HCT116 (cell line): ENCODE results near the gene CNN3. TPM values are rescaled to one million over a fixed set of nuclear protein-coding genes. Genes with fewer than 3 reads are reported as not detected.

ENCODE experiments used
- ATAC-seq: fragments of 200-7000 bp; cut with Tn5 transposase; 2 replicates; pipeline ENCODE4 v1.9.1; 2020; ENCODE audit warnings: mild to moderate bottlenecking, moderate library complexity
- BruUV-seq: library from RNA; stranded (reverse); fragments of 400-500 nt; replicated peaks from 2 replicates; lab custom pipeline; 2021; lab: Mats Ljungman, UMichigan
- CTCF ChIA-PET: fragments of 300-600 bp; sonication (Branson Sonifier 250); formaldehyde crosslinking; loops from one replicate; lab custom pipeline; 2021; ENCODE audit warnings: antibody characterized with exemption; lab: Charles Lee
- POLR2A ChIA-PET: fragments of 300-600, 350-600 bp; sonication (Branson Sonifier 250); formaldehyde crosslinking; loops from one replicate; lab custom pipeline; 2021; ENCODE audit warnings: antibody characterized with exemption; lab: Charles Lee
- RAD21 ChIA-PET, 2 experiments: fragments of 300-600 bp; sonication (Branson Sonifier 250); formaldehyde crosslinking; loops; one replicate each; lab custom pipeline; 2023; ENCODE audit warnings: low total read pairs in 2 of 2; ENCODE audit not compliant: uncharacterized antibody in 2 of 2, unreplicated experiment in 2 of 2, low non-redundant PET in 1 of 2; lab: Charles Lee
- DNase-seq: peaks from one replicate; pipeline ENCODE4 v3.0.0-alpha.2; 2010; ENCODE audit warnings: low read depth, low spot score
- H2AFZ ChIP-seq: fragments of 200-600 bp; shearing (Covaris generic), sonication (generic); 2 replicates; pipeline ENCODE4 v1.6.1; 2017; ENCODE audit warnings: low read depth, mixed run types, mixed read lengths, antibody characterized with exemption, low read length; ENCODE audit not compliant: poor library complexity, severe bottlenecking
- H3K27ac ChIP-seq: 2 replicates; pipeline ENCODE4 v1.5.1; 2012; ENCODE audit warnings: low read depth, low read length
- H3K27me3 ChIP-seq: fragments of 200-600 bp; sonication (generic); 2 replicates; pipeline ENCODE4 v1.6.1; 2016; ENCODE audit warnings: mixed run types, low read length, mixed read lengths; ENCODE audit not compliant: insufficient read depth
- H3K36me3 ChIP-seq, 2 experiments: fragments of 200-500 bp in 1 of 2; fragments of 200-600 bp in 1 of 2; sonication (Bioruptor generic) in 1 of 2; sonication (generic) in 1 of 2; 2 replicates each; pipeline versions ENCODE4 v1.5.1 to v1.6.1; 2014 to 2016; ENCODE audit warnings: low read length in 2 of 2, inconsistent platforms in 1 of 2, mixed read lengths in 1 of 2, mixed run types in 1 of 2; ENCODE audit not compliant: insufficient read depth in 2 of 2, control insufficient read depth in 1 of 2
- H3K4me1 ChIP-seq, 2 experiments: fragments of 200-600 bp in 1 of 2; sonication (generic) in 1 of 2; 2 replicates each; pipeline versions ENCODE4 v1.5.1 to v1.6.1; 2012 to 2017; ENCODE audit warnings: low read length in 2 of 2, inconsistent platforms in 1 of 2, mild to moderate bottlenecking in 1 of 2, mixed read lengths in 1 of 2, mixed run types in 1 of 2, moderate library complexity in 1 of 2; ENCODE audit not compliant: insufficient read depth in 2 of 2, control insufficient read depth in 1 of 2
- H3K4me2 ChIP-seq: fragments of 200-600 bp; sonication (generic); 2 replicates; pipeline ENCODE4 v1.6.1; 2017; ENCODE audit warnings: mixed run types, low read length, mixed read lengths
- H3K4me3 ChIP-seq, 2 experiments: fragments of 200-600 bp in 1 of 2; sonication (generic) in 1 of 2; replicated peaks in 1 of 2; 2 replicates each; pipeline ENCODE4 v1.5.1; 2011 to 2016; ENCODE audit warnings: low read length in 2 of 2, control low read depth in 1 of 2, low read depth in 1 of 2, mild to moderate bottlenecking in 1 of 2, mixed read lengths in 1 of 2, mixed run types in 1 of 2
- H3K79me2 ChIP-seq: fragments of 200-600 bp; sonication (generic); 2 replicates; pipeline ENCODE4 v1.6.1; 2017; ENCODE audit warnings: mild to moderate bottlenecking, mixed run types, low read length, moderate library complexity, mixed read lengths; ENCODE audit not compliant: insufficient read depth
- H3K9ac ChIP-seq: fragments of 200-600 bp; sonication (generic); 2 replicates; pipeline ENCODE4 v1.6.1; 2016; ENCODE audit warnings: low read length, mixed read lengths
- H3K9me2 ChIP-seq: fragments of 200-600 bp; sonication (generic), shearing (Covaris generic); 2 replicates; pipeline ENCODE4 v1.6.1; 2017; ENCODE audit warnings: mixed run types, mild to moderate bottlenecking, moderate library complexity; ENCODE audit not compliant: insufficient read depth
- H3K9me3 ChIP-seq, 2 experiments: fragments of 200-500 bp in 1 of 2; fragments of 200-600 bp in 1 of 2; sonication (Bioruptor generic) in 1 of 2; sonication (generic) in 1 of 2; 2 replicates each; pipeline ENCODE4 v1.6.1; 2014 to 2017; ENCODE audit warnings: low read length in 2 of 2, mixed read lengths in 2 of 2, inconsistent platforms in 1 of 2, low read depth in 1 of 2, mild to moderate bottlenecking in 1 of 2, mixed run types in 1 of 2, moderate library complexity in 1 of 2; ENCODE audit not compliant: control insufficient read depth in 1 of 2, insufficient read depth in 1 of 2
- H4K20me1 ChIP-seq: fragments of 200-600 bp; sonication (generic), shearing (Covaris generic); 2 replicates; pipeline ENCODE4 v1.6.1; 2017; ENCODE audit warnings: mixed run types, mild to moderate bottlenecking, moderate library complexity; ENCODE audit not compliant: insufficient read depth
- ATF3 ChIP-seq: IDR thresholded peaks from 2 replicates; pipeline ENCODE4 v1.6.1; 2012
- CBX3 ChIP-seq: IDR thresholded peaks from 2 replicates; pipeline ENCODE4 v1.6.1; 2012; ENCODE audit warnings: low read depth
- CEBPB ChIP-seq: IDR thresholded peaks from 2 replicates; pipeline ENCODE4 v1.6.1; 2012; ENCODE audit warnings: low read depth
- CTCF ChIP-seq, 3 experiments: fragments of 200-600 bp in 1 of 3; sonication (generic) in 1 of 3; IDR thresholded peaks in 2 of 3; conservative IDR thresholded peaks in 1 of 3; 2 replicates each; pipeline ENCODE4 v1.5.1; 2012 to 2017; ENCODE audit warnings: low read depth in 2 of 3, low read length in 2 of 3, antibody characterized with exemption in 1 of 3, borderline replicate concordance in 1 of 3, control low read depth in 1 of 3, mild to moderate bottlenecking in 1 of 3, mixed read lengths in 1 of 3, mixed run types in 1 of 3, moderate library complexity in 1 of 3; ENCODE audit not compliant: insufficient read depth in 1 of 3
- EGR1 ChIP-seq: IDR thresholded peaks from 2 replicates; pipeline ENCODE4 v1.6.1; 2012; ENCODE audit warnings: low read depth
- ELF1 ChIP-seq: IDR thresholded peaks from 2 replicates; pipeline ENCODE4 v1.6.1; 2012; ENCODE audit warnings: low read depth, borderline replicate concordance
- EZH2 ChIP-seq: fragments of 200-600 bp; sonication (generic); IDR thresholded peaks from 2 replicates; pipeline ENCODE4 v1.6.1; 2017; ENCODE audit warnings: antibody characterized with exemption, mixed run types
- EZH2phosphoT487 ChIP-seq: fragments of 200-600 bp; IDR thresholded peaks from 2 replicates; pipeline ENCODE4 v1.6.1; 2018; ENCODE audit warnings: antibody characterized with exemption, borderline replicate concordance
- FOSL1 ChIP-seq: IDR thresholded peaks from 2 replicates; pipeline ENCODE4 v1.6.1; 2012; ENCODE audit warnings: low read depth
- JUND ChIP-seq: IDR thresholded peaks from 2 replicates; pipeline ENCODE4 v1.6.1; 2012
- MAX ChIP-seq: IDR thresholded peaks from 2 replicates; pipeline ENCODE4 v1.6.1; 2012
- POLR2A ChIP-seq: IDR thresholded peaks from 2 replicates; pipeline ENCODE4 v1.7.0; 2011; ENCODE audit warnings: borderline replicate concordance; ENCODE audit not compliant: insufficient read depth, insufficient read length; ENCODE audit errors: extremely low read depth
- RAD21 ChIP-seq: IDR thresholded peaks from 2 replicates; pipeline ENCODE4 v1.6.1; 2012; ENCODE audit warnings: low read depth, mild to moderate bottlenecking
- REST ChIP-seq: IDR thresholded peaks from 2 replicates; pipeline ENCODE4 v1.6.1; 2012; ENCODE audit warnings: low read depth
- SIN3A ChIP-seq: IDR thresholded peaks from 2 replicates; pipeline ENCODE4 v1.6.1; 2012; ENCODE audit warnings: low read depth
- SP1 ChIP-seq: IDR thresholded peaks from 2 replicates; pipeline ENCODE4 v1.6.1; 2012; ENCODE audit warnings: low read depth
- ZNF274 ChIP-seq: fragments of 200-500 bp; sonication (Bioruptor generic); IDR thresholded peaks from 2 replicates; pipeline ENCODE4 v1.6.1; 2014; ENCODE audit warnings: mild to moderate bottlenecking, low read depth, low read length, inconsistent platforms
- intact Hi-C: fragments of 100-400 bp; cut with micrococcal nuclease; formaldehyde crosslinking; loops from 2 replicates; pipeline ENCODE4 v1.10.0; 2022
- total RNA-seq: library from RNA; stranded (reverse); gene quantifications from one replicate; pipeline ENCODE4 v1.2.1, GENCODE V29; 2021; ENCODE audit not compliant: unreplicated experiment

Gene CNN3
- total RNA-seq, 1 experiment from 2014 or later: 109 TPM

GRCh38 chr1:94876362-94876761 is 50.5 kb downstream of the CNN3 start:
- no TSS peak for BruUV-seq
- no peak overlapping the region for H3K27ac ChIP-seq
- intact Hi-C loops: no loop called here
- TF ChIP-seq MAX (no peak), ZNF274 (no peak), FOSL1 (peak; percentile 28; the same call in 1 of the 2 replicates), JUND (peak; percentile 36; the same call in 1 of the 2 replicates), SP1 (0 out of 2 replicates have a peak, but pooled peaks have one; percentile 14), SIN3A (0 out of 2 replicates have a peak, but pooled peaks have one; percentile 16)
- TF ChIP-seq, all 23 proteins: peak for 4
- no peaks in the 10 kb centered on the region for H4K20me1 ChIP-seq
- H3K9me3 ChIP-seq: no peaks in the 10 kb centered on the region
- no peaks in the 10 kb centered on the region for H3K9me2 ChIP-seq
- no peaks in the 10 kb centered on the region for H3K27me3 ChIP-seq
- H3K79me2 ChIP-seq: no peaks in the 10 kb centered on the region
- DNase-seq (no peak), ATAC-seq (no peak)
- POLR2A ChIA-PET: no interaction called here
- no peak overlapping the region for H3K9ac ChIP-seq
- peaks cover 0 to 8% of the 10 kb centered on the region in 2 experiments; a peak in 1 of 4 replicates for H3K4me1 ChIP-seq
- RAD21 ChIA-PET: no interaction called here
- H2AFZ ChIP-seq: no peak overlapping the region
- no peak overlapping the region for H3K4me2 ChIP-seq
- H3K36me3 ChIP-seq: no peaks in the 10 kb centered on the region
- CTCF ChIA-PET: no interaction called here
- no peak overlapping the region for H3K4me3 ChIP-seq

- Histone ChIP-seq H3K79me2 (no peaks in the 10 kb centered on the region), H3K36me3 (no peaks in the 10 kb centered on the region), H3K4me3 (no peak overlapping the region), H3K4me1 (peaks cover 0 to 14% of the 10 kb centered on the region in 2 experiments; a peak in 1 of 4 replicates), H4K20me1 (no peaks in the 10 kb centered on the region), H3K27me3 (no peaks in the 10 kb centered on the region), H3K4me2 (no peak overlapping the region), H3K27ac (no peak overlapping the region), H3K9me2 (no peaks in the 10 kb centered on the region), H3K9ac (no peak overlapping the region), H3K9me3 (no peaks in the 10 kb centered on the region), H2AFZ (no peak overlapping the region)
- intact Hi-C loops: no loop called here
- ChIA-PET CTCF (no interaction called here), POLR2A (no interaction called here), RAD21 (no interaction called here)
- ATAC-seq (no peak), DNase-seq (no peak)
- no TSS peak for BruUV-seq
- TF ChIP-seq ELF1: no peak
- no peak for TF ChIP-seq RAD21
- TF ChIP-seq REST: no peak
- no peak for TF ChIP-seq POLR2A
- no peak for TF ChIP-seq EZH2
- no peak for TF ChIP-seq CBX3
- no peak for TF ChIP-seq SIN3A
- no peak for TF ChIP-seq JUND
- no peak for TF ChIP-seq FOSL1
- TF ChIP-seq CEBPB: no peak
- TF ChIP-seq ATF3: no peak
- TF ChIP-seq EGR1: no peak
- TF ChIP-seq EZH2phosphoT487: no peak
- TF ChIP-seq CTCF (IDR thresholded peaks at IDR 0.05 in 2 of 3, conservative IDR thresholded peaks at IDR 0.05 in 1 of 3; ENCODE audit: borderline replicate concordance in 1 of 3, insufficient read depth in 1 of 3, low read depth in 2 of 3, low read length in 2 of 3): no peak
Measured at GRCh38 chr1:94875794-94876193, 51.1 kb downstream of the CNN3 start.
